Right kidney (tissue), 1 donor: ENCODE measurements around the gene SDK1.

Source experiments
- DNase-seq: peaks from one replicate; pipeline ENCODE4 v3.0.0-alpha.2; 2016

Gene SDK1

DNA sequence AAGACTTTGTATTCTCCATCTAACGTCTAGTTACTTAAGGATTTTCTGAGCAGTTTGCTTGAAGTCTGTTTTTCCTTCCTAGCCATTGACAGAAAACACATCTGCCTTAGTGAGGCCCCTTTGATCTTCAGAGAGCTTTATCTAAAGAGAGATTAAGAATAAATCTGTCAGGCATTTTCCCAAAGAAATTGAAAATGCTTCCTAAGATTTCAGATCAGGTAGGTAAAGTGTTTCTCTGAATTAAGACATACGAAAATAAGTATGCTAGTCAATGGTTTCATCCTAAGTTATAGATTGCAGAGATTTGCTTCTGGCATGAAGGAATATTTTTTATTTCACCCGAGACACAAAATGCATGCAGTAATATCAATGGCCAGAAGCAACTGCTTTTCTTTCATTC, 168.6 kb downstream of the SDK1 start:
- no peak for DNase-seq

DNA sequence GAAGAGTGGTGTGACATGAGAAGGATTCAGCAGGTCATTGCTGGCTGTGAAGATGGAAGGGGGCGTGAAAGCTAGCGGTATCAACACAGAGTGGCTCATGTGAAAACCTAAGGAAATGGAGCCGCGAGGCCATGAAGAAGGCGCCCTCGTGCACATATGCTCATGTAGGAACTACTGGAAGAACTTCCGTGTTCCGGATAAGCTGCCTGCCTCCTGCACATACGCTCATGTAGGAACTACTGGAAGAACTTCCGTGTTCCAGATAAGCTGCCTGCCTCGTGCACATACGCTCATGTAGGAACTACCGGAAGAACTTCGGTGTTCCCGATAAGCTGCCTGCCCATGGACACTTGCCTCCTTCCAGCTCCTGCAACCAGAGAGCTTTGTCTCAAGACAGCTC, 179.1 kb downstream of the SDK1 start:
- no peak for DNase-seq

GRCh38 chr7:3481435-3481834, 180.4 kb downstream of the SDK1 start:
- no peak for DNase-seq

DNA sequence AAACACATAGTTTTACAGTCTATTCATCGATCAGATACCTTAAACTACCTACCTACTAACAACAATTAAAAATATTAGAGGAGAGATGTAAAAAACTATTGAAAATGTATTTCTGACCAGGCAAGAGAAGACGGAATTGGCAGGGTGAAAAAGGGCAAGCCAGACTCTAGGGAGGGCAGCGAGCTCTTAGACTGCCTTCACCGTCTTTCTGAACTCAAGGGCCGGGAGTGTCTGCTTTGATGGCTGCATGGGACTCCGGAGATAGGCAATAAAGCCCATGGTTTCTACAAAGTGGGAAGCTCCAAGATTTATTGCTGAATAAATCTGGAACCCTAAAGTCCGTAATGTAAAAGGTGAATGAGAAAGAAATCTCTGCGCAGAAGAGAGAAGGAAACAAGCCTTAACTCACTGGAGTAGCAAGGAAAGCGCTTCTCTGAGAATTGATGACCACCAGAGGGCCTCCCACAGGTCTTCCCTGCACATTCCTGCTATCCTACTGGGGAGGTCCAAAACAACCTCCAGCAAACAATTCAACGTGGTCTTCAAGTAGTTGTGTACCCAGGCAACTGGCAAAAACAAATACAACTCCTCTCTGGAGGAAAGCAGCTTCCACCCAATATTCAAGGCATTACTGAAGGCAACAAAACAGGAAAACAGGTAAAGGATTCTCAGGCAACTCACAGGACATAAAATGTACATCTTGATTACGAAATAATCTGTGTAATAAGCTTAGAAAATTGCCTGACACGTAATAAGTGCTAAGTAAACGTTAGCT, 181.3 kb downstream of the SDK1 start:
- peak; percentile 20 for DNase-seq

DNA sequence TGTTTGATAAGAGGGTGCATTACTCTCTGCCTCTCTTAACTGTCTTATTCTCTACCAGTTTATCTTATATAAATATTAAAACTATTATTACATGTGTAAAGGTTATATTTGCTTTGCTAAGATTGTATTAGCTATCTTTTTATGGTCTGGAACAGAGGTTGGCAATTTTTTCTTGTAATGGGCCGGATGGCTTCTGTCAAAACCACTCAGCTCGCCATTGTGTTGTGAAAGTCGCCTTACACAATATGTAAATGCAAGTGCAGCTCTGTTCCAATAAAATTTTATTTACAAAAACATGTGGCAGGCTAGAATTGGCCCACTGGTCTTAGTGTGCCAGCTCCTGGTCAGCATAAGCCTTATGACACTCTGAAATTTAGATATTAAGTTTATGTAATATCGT, 185.8 kb downstream of the SDK1 start:
- no peak for DNase-seq

GRCh38 chr7:3488829-3489228, 187.8 kb downstream of the SDK1 start:
- no peak for DNase-seq

GRCh38 chr7:3493499-3493898, 192.4 kb downstream of the SDK1 start:
- DNase-seq: no peak

GRCh38 chr7:3494947-3495346, 193.9 kb downstream of the SDK1 start:
- no peak for DNase-seq

DNA sequence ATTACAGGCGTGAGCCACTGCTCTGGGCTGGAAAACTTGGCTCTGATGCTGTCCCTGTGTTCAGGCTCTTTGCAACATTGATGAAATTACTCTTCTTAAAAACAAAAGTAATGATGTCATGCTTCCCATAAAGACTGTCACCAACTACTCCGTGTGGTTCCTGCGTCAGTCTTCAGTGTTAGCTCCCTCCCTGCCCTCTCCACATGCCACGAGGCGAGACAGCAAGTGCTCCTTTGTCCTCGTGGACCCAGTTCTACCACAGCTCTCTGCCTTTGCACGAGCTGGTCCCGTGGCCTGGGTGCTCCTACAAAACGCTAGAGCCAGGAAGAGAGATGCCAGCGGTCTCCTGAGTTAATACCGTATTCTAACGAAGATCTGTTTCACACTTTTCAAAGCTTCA, 194.5 kb downstream of the SDK1 start:
- DNase-seq: no peak

DNA sequence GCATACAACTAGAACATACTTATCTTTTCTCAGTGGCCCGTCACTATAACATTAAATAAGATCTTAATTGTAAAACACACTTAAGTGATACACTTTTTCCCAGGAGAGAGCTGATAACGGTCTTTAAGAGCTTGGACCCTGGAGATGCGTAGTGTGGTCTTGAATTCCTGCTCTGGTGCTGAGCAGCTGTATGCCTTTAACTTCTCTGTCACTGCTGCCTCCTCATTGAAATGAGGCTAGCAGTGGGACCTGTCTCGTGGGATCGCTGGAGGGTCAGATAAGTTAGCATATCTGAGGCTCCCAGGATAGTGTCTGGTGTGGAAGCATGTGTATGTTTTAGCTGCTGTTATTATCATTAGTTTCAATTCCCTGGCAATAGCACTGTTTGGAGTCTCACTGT, 194.9 kb downstream of the SDK1 start:
- no peak for DNase-seq

- DNase-seq: no peak
Observed at GRCh38 chr7:3497796-3498195, 196.7 kb downstream of the SDK1 start.

GRCh38 chr7:3501671-3502070, 200.6 kb downstream of the SDK1 start:
- DNase-seq: no peak

DNA sequence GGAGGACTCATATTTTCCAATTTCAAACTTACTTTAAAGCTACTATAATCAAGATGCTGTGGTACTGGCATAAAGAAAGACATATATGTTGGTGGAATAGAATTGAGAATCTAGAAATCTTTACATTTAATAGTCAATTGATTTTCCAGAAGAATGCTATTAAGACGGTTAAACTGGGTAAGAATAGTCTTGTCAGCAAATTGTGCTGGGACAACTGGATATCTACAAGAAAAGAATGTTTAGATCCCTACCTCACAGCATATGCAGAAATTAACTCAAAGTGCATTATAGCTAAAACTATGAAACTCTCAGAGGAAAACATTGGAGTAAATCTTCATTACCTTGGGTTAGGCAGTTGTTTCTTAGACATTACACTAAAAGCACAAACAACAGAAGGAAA, 203.3 kb downstream of the SDK1 start:
- no peak for DNase-seq

GRCh38 chr7:3510101-3511020, 209.3 kb downstream of the SDK1 start:
- DNase-seq: no peak

- DNase-seq: no peak
Observed at GRCh38 chr7:3517344-3517743, 216.3 kb downstream of the SDK1 start.

DNA sequence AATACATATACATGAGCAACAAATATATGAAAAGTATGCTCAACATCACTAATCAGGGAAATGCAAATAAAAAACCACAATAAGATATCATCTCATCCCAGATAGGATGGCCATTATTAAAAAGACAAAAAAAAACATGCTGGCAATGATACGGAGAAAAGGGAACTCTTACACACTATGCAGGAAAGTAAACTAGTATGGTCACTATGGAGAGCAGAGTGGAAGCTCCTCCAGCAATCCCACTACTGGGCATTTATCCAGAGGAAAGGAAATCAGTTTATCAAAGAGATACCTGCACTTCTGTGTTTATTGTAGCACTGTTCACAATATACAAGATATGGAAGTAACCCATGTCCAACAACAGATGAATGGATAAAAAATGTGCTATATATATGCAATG, 217.5 kb downstream of the SDK1 start:
- DNase-seq: no peak

DNA sequence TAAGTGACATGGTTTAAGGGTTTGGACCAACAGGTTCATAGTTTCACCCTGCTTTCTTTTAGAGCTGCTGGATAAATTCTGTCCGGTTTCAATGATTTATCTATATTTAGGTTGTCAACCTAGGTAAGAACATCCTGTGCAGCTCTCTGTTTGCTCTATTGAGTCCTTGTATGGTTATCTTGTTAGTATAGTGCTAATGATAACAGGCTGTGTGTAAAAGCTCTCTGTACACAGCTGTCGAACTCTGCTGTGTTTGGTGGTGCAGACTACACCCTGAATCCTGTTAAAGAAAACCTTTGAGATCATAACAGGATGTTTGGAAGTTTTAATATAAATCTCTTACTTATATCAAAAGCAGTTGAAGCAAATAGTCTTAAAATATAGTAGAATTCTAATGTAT, 219.2 kb downstream of the SDK1 start:
- no peak for DNase-seq

- DNase-seq: no peak
Observed at GRCh38 chr7:3527496-3528124, 226.6 kb downstream of the SDK1 start.

DNA sequence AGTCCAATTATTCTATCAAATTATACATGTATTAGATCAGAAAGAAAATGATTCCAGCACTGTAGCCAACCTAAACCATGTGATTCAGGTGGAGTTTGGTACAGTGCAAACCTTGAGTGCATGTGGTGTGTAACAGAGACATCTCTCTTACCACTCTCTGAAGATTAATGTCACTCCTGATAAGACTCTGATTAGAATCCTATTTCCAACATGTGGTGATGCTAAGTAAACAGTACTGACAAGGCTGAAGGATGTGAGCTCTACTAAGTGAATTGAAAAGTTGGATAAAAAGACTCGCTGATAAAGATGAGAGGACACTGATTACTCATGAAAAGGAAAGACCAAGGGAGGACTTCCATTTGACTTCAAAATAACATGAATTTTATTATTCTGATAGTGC, 232.0 kb downstream of the SDK1 start:
- no peak for DNase-seq

- DNase-seq: no peak
Observed at GRCh38 chr7:3537210-3537875, 236.3 kb downstream of the SDK1 start.

GRCh38 chr7:3538041-3538440, 237.0 kb downstream of the SDK1 start:
- peak; percentile 10 for DNase-seq

DNA sequence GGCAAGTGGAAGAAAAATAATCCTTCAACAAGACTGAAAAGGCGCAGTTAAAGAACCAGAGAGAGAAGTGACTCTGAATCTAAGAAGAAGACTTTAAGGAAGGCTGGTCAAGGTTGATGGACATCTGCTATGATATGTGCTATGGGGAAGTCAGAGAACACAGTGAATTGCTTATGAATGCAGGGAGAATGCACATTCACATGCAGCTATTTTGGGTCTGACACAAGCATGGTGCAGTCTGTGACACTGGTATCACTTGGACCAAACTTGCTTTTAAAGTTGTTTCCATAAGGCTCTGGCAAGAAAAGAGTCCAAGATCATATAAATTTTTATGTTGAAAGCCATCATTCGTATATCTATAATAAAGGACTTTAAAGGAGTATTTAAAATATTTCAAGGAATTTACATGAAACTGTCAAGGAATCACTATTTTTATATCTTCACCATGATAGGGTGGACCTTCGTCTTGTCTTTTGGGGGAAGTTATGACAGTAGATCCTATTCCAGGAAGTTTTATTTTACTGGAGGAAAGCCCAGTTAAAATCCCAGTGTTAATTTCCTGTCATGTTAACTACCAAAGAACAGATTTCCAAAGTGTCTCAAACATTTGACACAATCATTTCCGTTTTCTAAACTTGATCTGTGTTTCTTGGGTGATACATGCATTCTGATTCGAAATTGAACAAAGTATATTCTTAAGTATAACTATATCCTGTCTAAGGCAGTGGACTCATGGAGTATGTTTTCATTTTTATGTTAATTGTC, 239.6 kb downstream of the SDK1 start:
- DNase-seq: no peak
